ENCODE data around the gene CCL22.
"Not testable (repeated sequence)": the region's sequence is repeated elsewhere in the genome, so short reads cannot be mapped to it uniquely, and the experiment has no call there.

Gene CCL22

GRCh38 chr16:57348327-57348726 lies 10.3 kb upstream of the CCL22 start:
- no peak for DNase-seq

GRCh38 chr16:57349212-57350031 lies 9.2 kb upstream of the CCL22 start:
- no peak for DNase-seq

GRCh38 chr16:57352636-57353047 lies 5.9 kb upstream of the CCL22 start:
- no peak for DNase-seq

- DNase-seq = no peak
These were observed 4.3 kb upstream of the CCL22 start for GRCh38 chr16:57354311-57354710.

- DNase-seq = no peak
These were observed 2.6 kb upstream of the CCL22 start for GRCh38 chr16:57355898-57356414.

GRCh38 chr16:57356547-57356946 lies 2.0 kb upstream of the CCL22 start:
- no peak for DNase-seq

- DNase-seq = no peak
These were observed 1.1 kb upstream of the CCL22 start for GRCh38 chr16:57357330-57358085.

- no peak for DNase-seq
These were observed 530 bp upstream of the CCL22 start for GRCh38 chr16:57358086-57358420.

- no peak for DNase-seq
These were observed 1.8 kb downstream of the CCL22 start for GRCh38 chr16:57360321-57360935.

GRCh38 chr16:57361404-57361803 lies 2.8 kb downstream of the CCL22 start:
- no peak for DNase-seq

GRCh38 chr16:57364143-57364542 lies 5.6 kb downstream of the CCL22 start:
- DNase-seq = no peak

GRCh38 chr16:57366544-57367040 lies 8.0 kb downstream of the CCL22 start:
- no peak for DNase-seq

- DNase-seq = no peak
These were observed 8.7 kb downstream of the CCL22 start for GRCh38 chr16:57367116-57367752.

- no peak for DNase-seq
These were observed 13.2 kb downstream of the CCL22 start for GRCh38 chr16:57371494-57372371.

- DNase-seq = no peak
These were observed 14.0 kb downstream of the CCL22 start, which contains the start of gene CX3CL1 for GRCh38 chr16:57372372-57373116. Gene CX3CL1, plus strand, starts transcription at chr16:57372490. Its CDS starts 79 bp downstream, at chr16:57372569.

- DNase-seq = no peak
These were observed 14.7 kb downstream of the CCL22 start for GRCh38 chr16:57373117-57373947.

- DNase-seq = no peak
These were observed 15.5 kb downstream of the CCL22 start for GRCh38 chr16:57374067-57374534.

GRCh38 chr16:57374925-57375465 lies 16.4 kb downstream of the CCL22 start:
- not testable (repeated sequence) for DNase-seq

- DNase-seq = no peak
These were observed 17.8 kb downstream of the CCL22 start for GRCh38 chr16:57376313-57376818.

Measured in activated naive CD4-positive, alpha-beta T cell treated with anti-CD3 and anti-CD28 coated beads, Interleukin-2, amount 50 U/mL, for 16 hours (primary cell).